ENCODE data around the gene CCDC92. TPM values are rescaled to one million over a fixed set of nuclear protein-coding genes. Genes with fewer than 3 reads are reported as not detected.

The CCDC92 gene
- 5.2 and 6.1 TPM in 2 replicates for total RNA-seq (2014; rRNA removed; shearing (Covaris generic))

- H3K27me3 ChIP-seq (ENCODE audit: control insufficient read depth, insufficient read depth, low read length) = peaks cover 46% of the 10 kb centered on the region
- H3K36me3 ChIP-seq (replicated peaks; ENCODE audit: control insufficient read depth, insufficient read depth, low read length) = peaks cover 1% of the 10 kb centered on the region
- peak; percentile 99 for DNase-seq
Measured at GRCh38 chr12:123972457-123973401, at the start of gene CCDC92, which contains the start of gene ZNF664. Gene CCDC92, minus strand, starts transcription at chr12:123972831. Its CDS starts 28,526 bp downstream, at chr12:123944305. Gene ZNF664, plus strand, starts transcription at chr12:123973215. Its CDS starts 38,930 bp downstream, at chr12:124012145.

GRCh38 chr12:124022161-124022560 lies 49.5 kb upstream of the CCDC92 start:
- DNase-seq = no peak
- Histone ChIP-seq H3K27me3 (ENCODE audit: control insufficient read depth, insufficient read depth, low read length) (no peaks in the 10 kb centered on the region), H3K36me3 (replicated peaks; ENCODE audit: control insufficient read depth, insufficient read depth, low read length) (no peaks in the 10 kb centered on the region), H3K4me3 (ENCODE audit: insufficient read depth, low read depth, low read length) (no peak overlapping the region)

More at GRCh38 chr12:123972457-123973401, at the start of gene CCDC92, which contains the start of gene ZNF664:
- peak within 1 kb of the TSS; percentile 81 for H3K4me3 ChIP-seq (ENCODE audit: insufficient read depth, low read depth, low read length)

DNA sequence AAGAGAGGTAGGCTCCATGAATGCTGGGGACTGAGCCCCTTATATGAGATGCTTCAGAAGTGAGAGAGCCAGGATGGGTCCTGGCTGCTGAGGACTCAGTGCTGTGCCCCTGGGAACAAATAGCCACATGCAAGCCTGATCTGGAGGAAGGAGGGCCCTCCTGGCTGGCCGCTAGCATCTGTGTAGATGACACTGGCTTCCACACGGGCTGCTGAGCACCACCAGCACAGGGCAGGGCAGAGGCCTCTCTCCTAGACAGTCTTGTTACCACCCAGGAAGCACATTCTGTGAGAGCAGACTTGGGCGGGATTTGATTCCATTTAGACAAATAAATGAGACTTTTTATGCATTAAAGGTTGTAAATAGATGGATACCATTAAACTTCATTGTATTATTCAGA lies 48.4 kb upstream of the CCDC92 start:
- Histone ChIP-seq H3K4me3 (ENCODE audit: insufficient read depth, low read depth, low read length) (no peak overlapping the region), H3K27me3 (ENCODE audit: control insufficient read depth, insufficient read depth, low read length) (no peaks in the 10 kb centered on the region), H3K36me3 (replicated peaks; ENCODE audit: control insufficient read depth, insufficient read depth, low read length) (no peaks in the 10 kb centered on the region)
- no peak for DNase-seq

DNA sequence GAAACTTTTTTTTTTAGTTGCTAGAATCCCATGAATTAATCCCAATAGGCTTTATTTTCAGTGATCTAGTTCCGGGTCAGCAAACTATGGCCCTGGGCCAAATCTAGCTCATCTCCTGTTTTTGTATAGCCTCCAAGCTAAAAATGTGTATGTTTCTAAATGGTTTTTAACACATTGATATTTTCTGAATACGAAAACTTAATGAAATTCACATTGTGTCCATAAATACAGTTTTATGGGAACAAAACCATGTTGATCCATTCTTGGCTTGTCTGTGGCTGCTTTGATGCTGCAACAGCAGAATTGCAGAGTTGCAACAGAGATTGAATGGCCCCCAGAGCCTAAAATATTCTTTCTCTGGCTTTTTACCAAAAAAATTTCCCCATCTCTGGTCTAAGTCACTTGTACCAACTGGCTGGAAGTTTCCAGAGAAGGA lies 47.9 kb upstream of the CCDC92 start:
- no peak overlapping the region for H3K4me3 ChIP-seq (ENCODE audit: insufficient read depth, low read depth, low read length)
- no peak for DNase-seq
- H3K27me3 ChIP-seq (ENCODE audit: control insufficient read depth, insufficient read depth, low read length) = no peaks in the 10 kb centered on the region
- no peaks in the 10 kb centered on the region for H3K36me3 ChIP-seq (replicated peaks; ENCODE audit: control insufficient read depth, insufficient read depth, low read length)

DNA sequence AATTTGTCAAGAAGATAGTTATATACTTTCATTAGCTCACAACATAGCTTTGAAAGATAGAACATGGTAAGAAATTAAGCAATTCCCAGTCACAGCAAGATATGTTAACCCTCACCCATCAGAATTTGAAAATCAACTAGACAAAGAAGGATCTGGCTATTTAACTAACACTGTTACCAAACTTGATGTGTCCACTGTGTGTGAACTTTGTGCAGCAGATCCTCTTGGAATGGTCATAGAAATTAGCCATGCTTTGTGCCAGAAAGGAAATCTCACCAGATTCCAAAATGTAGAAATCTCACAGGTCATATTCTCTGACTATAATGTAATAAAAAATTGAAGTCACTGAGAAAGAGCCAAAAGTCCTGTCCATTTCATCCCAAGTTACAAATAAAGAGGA lies 46.5 kb upstream of the CCDC92 start:
- H3K27me3 ChIP-seq (ENCODE audit: control insufficient read depth, insufficient read depth, low read length) = no peaks in the 10 kb centered on the region
- no peaks in the 10 kb centered on the region for H3K36me3 ChIP-seq (replicated peaks; ENCODE audit: control insufficient read depth, insufficient read depth, low read length)
- no peak for DNase-seq
- H3K4me3 ChIP-seq (ENCODE audit: insufficient read depth, low read depth, low read length) = no peak overlapping the region

GRCh38 chr12:124018539-124018938 lies 45.9 kb upstream of the CCDC92 start:
- Histone ChIP-seq H3K4me3 (ENCODE audit: insufficient read depth, low read depth, low read length) (no peak overlapping the region), H3K36me3 (replicated peaks; ENCODE audit: control insufficient read depth, insufficient read depth, low read length) (no peaks in the 10 kb centered on the region), H3K27me3 (ENCODE audit: control insufficient read depth, insufficient read depth, low read length) (no peaks in the 10 kb centered on the region)
- DNase-seq = no peak

- no peaks in the 10 kb centered on the region for H3K27me3 ChIP-seq (ENCODE audit: control insufficient read depth, insufficient read depth, low read length)
- H3K4me3 ChIP-seq (ENCODE audit: insufficient read depth, low read depth, low read length) = no peak overlapping the region
- H3K36me3 ChIP-seq (replicated peaks; ENCODE audit: control insufficient read depth, insufficient read depth, low read length) = peaks cover 4% of the 10 kb centered on the region
- no peak for DNase-seq
Measured at GRCh38 chr12:124017064-124017463, 44.4 kb upstream of the CCDC92 start.

- Histone ChIP-seq H3K27me3 (ENCODE audit: control insufficient read depth, insufficient read depth, low read length) (no peaks in the 10 kb centered on the region), H3K4me3 (ENCODE audit: insufficient read depth, low read depth, low read length) (no peak overlapping the region), H3K36me3 (replicated peaks; ENCODE audit: control insufficient read depth, insufficient read depth, low read length) (peaks cover 4% of the 10 kb centered on the region)
- no peak for DNase-seq
Measured at GRCh38 chr12:124015494-124016461, 43.1 kb upstream of the CCDC92 start.

DNA sequence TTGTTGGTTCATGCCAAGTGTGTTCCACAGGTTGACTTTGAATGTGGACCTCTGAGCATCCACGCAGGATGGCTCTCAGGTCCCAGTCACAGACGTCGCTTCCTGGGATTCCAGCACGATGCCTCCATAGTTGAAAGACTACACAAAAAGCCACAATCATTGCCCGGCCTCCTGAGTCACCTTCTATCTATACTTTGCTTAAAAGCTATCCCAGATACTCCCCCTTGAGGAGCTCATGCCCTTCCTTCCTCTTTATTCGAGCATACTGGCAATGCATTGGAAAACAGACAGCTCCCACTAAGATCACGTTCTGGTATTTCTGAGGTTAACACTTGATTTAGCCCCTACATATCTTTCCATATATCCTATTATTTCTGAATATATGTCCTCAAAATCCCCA lies 40.4 kb upstream of the CCDC92 start:
- no peaks in the 10 kb centered on the region for H3K27me3 ChIP-seq (ENCODE audit: control insufficient read depth, insufficient read depth, low read length)
- no peak overlapping the region for H3K4me3 ChIP-seq (ENCODE audit: insufficient read depth, low read depth, low read length)
- no peak for DNase-seq
- peaks cover 4% of the 10 kb centered on the region for H3K36me3 ChIP-seq (replicated peaks; ENCODE audit: control insufficient read depth, insufficient read depth, low read length)

DNA sequence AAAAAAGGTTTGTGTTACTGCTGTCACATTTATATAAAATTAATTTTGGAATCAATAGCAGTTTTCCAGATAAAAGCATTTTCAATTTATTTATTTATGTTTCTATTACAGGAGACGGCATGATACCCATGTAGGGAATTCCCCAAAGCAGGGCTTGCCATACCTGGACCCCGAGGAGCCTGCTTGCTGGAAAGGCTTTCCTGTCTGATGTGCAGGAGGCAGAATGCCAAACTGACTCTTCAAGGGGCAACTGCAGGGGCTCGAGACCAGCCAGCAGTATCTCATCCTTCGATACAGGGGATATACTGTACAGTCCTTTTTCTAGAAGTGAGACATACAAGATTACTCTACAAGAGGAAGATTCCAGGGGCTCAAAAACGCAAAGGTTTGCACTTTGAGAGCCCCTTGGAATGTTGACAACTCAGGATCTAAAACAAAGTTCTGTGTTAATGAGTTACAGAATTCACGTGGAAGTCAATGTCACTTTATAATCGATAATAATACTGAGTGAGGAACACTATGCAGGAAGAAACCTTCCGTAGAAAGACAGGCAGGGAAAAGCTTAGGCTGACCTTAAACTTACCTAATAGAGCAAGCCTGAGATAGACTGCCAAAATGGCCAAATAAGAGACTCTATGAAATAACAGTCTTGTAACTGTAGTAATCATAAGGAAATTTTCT lies 38.9 kb upstream of the CCDC92 start:
- Histone ChIP-seq H3K27me3 (ENCODE audit: control insufficient read depth, insufficient read depth, low read length) (no peaks in the 10 kb centered on the region), H3K4me3 (ENCODE audit: insufficient read depth, low read depth, low read length) (no peak overlapping the region), H3K36me3 (replicated peaks; ENCODE audit: control insufficient read depth, insufficient read depth, low read length) (peaks cover 4% of the 10 kb centered on the region)
- DNase-seq = no peak

DNA sequence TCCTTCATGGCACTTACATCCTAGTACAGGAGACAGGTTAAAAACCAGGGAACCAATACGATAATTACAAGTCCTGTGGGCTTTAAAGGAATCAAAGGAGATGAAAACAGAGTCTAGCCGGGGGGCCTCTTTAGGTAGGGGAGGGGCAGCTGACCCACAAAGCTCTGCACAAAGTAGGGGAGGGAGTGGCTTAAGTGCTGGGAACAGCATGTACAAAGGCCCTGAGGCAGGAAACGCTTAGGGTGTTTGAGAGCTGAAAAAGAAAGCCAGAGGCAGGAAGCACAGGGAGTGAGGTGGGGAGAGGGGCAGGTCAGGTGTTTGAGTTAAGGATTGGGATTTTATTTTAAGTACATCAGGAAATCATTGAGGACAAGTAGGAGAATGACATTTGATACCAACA lies 38.1 kb upstream of the CCDC92 start:
- no peaks in the 10 kb centered on the region for H3K27me3 ChIP-seq (ENCODE audit: control insufficient read depth, insufficient read depth, low read length)
- DNase-seq = no peak
- no peak overlapping the region for H3K4me3 ChIP-seq (ENCODE audit: insufficient read depth, low read depth, low read length)
- H3K36me3 ChIP-seq (replicated peaks; ENCODE audit: control insufficient read depth, insufficient read depth, low read length) = peaks cover 4% of the 10 kb centered on the region

DNA sequence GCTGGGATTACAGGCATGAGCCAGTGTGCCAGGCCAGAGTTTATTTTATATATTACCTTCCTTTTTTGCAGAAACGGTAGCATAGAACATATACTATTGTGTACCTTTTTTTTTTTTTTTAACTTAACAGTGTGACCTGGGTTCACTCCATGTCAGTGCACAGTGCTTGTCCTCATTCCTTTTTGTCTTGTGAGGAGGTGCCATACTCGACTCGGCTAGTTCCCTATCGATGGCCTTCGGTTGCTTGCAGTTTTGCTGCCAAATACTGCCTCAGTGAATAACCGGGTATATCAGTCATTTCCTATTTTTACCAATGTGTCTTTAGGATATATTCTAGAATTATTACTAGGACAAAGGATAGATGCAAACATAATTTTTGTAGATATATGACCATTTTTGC lies 37.1 kb upstream of the CCDC92 start:
- H3K4me3 ChIP-seq (ENCODE audit: insufficient read depth, low read depth, low read length) = no peak overlapping the region
- peaks cover 5% of the 10 kb centered on the region for H3K36me3 ChIP-seq (replicated peaks; ENCODE audit: control insufficient read depth, insufficient read depth, low read length)
- DNase-seq = no peak
- H3K27me3 ChIP-seq (ENCODE audit: control insufficient read depth, insufficient read depth, low read length) = no peaks in the 10 kb centered on the region

DNA sequence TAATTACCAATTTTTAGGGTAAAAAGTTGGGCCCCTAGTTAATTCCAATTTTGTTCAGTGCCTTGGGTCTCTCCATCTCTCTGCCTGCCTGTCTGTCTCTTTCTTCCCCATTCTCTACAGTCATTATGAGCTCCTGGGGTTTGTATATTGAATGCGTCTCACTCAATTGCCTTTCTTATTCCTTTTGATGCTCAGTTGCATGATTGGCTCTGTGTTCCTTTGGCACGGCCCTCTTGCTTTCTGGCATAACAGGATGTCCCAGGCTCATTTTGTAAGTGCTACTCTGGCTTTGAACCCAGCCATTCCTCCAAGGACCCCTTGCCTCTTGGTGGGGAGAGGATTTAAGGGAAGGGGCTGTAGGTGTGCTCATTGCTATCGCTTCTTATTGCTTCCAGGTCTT lies 36.0 kb upstream of the CCDC92 start:
- DNase-seq = no peak
- H3K27me3 ChIP-seq (ENCODE audit: control insufficient read depth, insufficient read depth, low read length) = no peaks in the 10 kb centered on the region
- no peak overlapping the region for H3K4me3 ChIP-seq (ENCODE audit: insufficient read depth, low read depth, low read length)
- peaks cover 5% of the 10 kb centered on the region for H3K36me3 ChIP-seq (replicated peaks; ENCODE audit: control insufficient read depth, insufficient read depth, low read length)

Measured in H7 (cell line).